Uterus (tissue), 4 donors: ENCODE data around the gene IPPK. TPM values are rescaled to one million over a fixed set of nuclear protein-coding genes. Genes with fewer than 3 reads are reported as not detected.

Experiments used
- DNase-seq, 2 donors: peaks; one replicate each; pipeline ENCODE4 v3.0.0-alpha.2; 2019 to 2020
- H3K27ac ChIP-seq, 2 donors: fragments of 200-600 bp; sonication (generic); 1 replicate in 1 of 2; 2 replicates in 1 of 2; pipeline ENCODE4 v1.5.1; 2016 to 2018
- H3K27me3 ChIP-seq, 2 donors: fragments of 200-600 bp; sonication (generic); one replicate each; pipeline ENCODE4 v1.5.1; 2018 to 2019; ENCODE audit warnings: control low read depth in 1 of 2
- H3K36me3 ChIP-seq, 2 donors: fragments of 200-600 bp; sonication (generic); one replicate each; pipeline ENCODE4 v1.5.1; 2019; ENCODE audit warnings: control low read depth in 1 of 2
- H3K4me1 ChIP-seq, 2 donors: fragments of 200-600 bp; sonication (generic); one replicate each; pipeline ENCODE4 v1.5.1; 2018 to 2019; ENCODE audit warnings: control low read depth in 1 of 2
- H3K4me3 ChIP-seq, 2 donors: fragments of 200-600 bp; sonication (generic); 1 replicate in 1 of 2; 2 replicates in 1 of 2; pipeline ENCODE4 v1.5.1; 2018 to 2019; ENCODE audit warnings: mild to moderate bottlenecking in 1 of 2
- H3K9me3 ChIP-seq, 2 donors: fragments of 200-600 bp; sonication (generic); one replicate each; pipeline ENCODE4 v1.5.1; 2019; ENCODE audit warnings: control low read depth in 1 of 2
- POLR2A ChIP-seq, 2 donors: fragments of 450-650 bp; IDR thresholded peaks; one replicate each; pipeline ENCODE4 v1.6.1; 2016; ENCODE audit warnings: antibody characterized with exemption in 2 of 2, mild to moderate bottlenecking in 1 of 2, moderate library complexity in 1 of 2
- intact Hi-C: fragments of 100-400 bp; cut with DNase I; formaldehyde crosslinking; loops from one replicate; pipeline ENCODE4 v1.15.1; 2023; ENCODE audit warnings: low total_unique reads
- total RNA-seq, 4 donors: library from RNA; depleted of rRNA in 3 of 4; stranded (reverse); fragments of >200 nt in 3 of 4; gene quantifications; one replicate each; pipeline versions ENCODE4 v1.1.0 to v1.2.4, GENCODE V29; 2014 to 2023
- TF ChIP-seq, protein P1 (sequence below), 4 experiments: fragments of 200-600 bp in 2 of 4; fragments of 450-650 bp in 2 of 4; sonication (generic) in 2 of 4; IDR thresholded peaks; one replicate each; pipeline ENCODE4 v1.5.1; 2016 to 2019; ENCODE audit warnings: antibody characterized with exemption in 4 of 4, mild to moderate bottlenecking in 2 of 4, moderate library complexity in 1 of 4
- donor health status: DM: yes; HTN: yes; CAD: no.

Gene IPPK
- total RNA-seq, 4 donors from 2014 or later: 5.9 to 13.1 (median 8.5) TPM

DNA sequence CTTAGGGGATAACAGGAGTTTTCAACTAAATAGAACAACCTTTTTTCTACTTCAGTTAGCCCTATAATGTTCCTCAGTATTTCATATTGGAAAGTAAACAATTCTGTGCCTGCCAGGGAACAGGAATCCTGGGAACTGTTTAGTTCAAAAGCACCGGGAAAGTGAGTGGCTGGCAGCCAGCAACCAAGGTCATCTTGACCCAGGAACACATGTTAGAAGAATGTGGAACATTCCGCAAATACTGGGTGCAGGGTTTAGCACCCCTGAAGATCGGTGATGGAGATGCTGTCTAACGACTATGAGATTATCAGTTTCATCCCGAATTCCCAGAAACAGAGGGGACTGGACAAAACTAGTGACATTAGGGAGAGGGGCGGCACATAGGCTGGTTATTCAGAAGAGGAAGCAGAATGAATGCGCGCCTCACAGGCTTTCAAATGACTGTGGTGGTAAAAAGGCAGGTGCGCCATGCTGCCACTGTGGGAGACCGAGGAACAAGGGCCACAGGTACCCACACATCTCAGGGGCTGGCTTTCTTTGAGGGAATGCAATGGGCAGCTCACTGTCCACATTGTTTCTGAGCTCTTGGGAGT is 51.2 kb downstream of the IPPK start:
- no peak for TF ChIP-seq POLR2A (IDR thresholded peaks at IDR 0.05)
- TF ChIP-seq, protein P1, sequence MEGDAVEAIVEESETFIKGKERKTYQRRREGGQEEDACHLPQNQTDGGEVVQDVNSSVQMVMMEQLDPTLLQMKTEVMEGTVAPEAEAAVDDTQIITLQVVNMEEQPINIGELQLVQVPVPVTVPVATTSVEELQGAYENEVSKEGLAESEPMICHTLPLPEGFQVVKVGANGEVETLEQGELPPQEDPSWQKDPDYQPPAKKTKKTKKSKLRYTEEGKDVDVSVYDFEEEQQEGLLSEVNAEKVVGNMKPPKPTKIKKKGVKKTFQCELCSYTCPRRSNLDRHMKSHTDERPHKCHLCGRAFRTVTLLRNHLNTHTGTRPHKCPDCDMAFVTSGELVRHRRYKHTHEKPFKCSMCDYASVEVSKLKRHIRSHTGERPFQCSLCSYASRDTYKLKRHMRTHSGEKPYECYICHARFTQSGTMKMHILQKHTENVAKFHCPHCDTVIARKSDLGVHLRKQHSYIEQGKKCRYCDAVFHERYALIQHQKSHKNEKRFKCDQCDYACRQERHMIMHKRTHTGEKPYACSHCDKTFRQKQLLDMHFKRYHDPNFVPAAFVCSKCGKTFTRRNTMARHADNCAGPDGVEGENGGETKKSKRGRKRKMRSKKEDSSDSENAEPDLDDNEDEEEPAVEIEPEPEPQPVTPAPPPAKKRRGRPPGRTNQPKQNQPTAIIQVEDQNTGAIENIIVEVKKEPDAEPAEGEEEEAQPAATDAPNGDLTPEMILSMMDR (IDR thresholded peaks at IDR 0.05): no peak
- no peak overlapping the region for H3K4me3 ChIP-seq
- DNase-seq: peak; percentile 60 to 75
- no peaks in the 10 kb centered on the region for H3K36me3 ChIP-seq
- H3K4me1 ChIP-seq: peaks cover 12 to 13% of the 10 kb centered on the region in 2 donors
- intact Hi-C loops: no loop called here
- no peaks in the 10 kb centered on the region for H3K27me3 ChIP-seq
- no peaks in the 10 kb centered on the region for H3K9me3 ChIP-seq
- peak overlapping the region; percentile 77 to 84 for H3K27ac ChIP-seq

GRCh38 chr9:92617951-92618510 is 51.9 kb downstream of the IPPK start:
- Histone ChIP-seq H3K36me3 (no peaks in the 10 kb centered on the region), H3K27ac (peak overlapping the region; percentile 77 to 84), H3K9me3 (no peaks in the 10 kb centered on the region), H3K4me3 (no peak overlapping the region), H3K4me1 (peaks cover 12 to 13% of the 10 kb centered on the region in 2 donors), H3K27me3 (no peaks in the 10 kb centered on the region)
- DNase-seq: peak in 1 of 2 donors; percentile 12
- TF ChIP-seq, protein P1 (IDR thresholded peaks at IDR 0.05): no peak
- TF ChIP-seq POLR2A (IDR thresholded peaks at IDR 0.05): no peak
- intact Hi-C loops: no loop called here

DNA sequence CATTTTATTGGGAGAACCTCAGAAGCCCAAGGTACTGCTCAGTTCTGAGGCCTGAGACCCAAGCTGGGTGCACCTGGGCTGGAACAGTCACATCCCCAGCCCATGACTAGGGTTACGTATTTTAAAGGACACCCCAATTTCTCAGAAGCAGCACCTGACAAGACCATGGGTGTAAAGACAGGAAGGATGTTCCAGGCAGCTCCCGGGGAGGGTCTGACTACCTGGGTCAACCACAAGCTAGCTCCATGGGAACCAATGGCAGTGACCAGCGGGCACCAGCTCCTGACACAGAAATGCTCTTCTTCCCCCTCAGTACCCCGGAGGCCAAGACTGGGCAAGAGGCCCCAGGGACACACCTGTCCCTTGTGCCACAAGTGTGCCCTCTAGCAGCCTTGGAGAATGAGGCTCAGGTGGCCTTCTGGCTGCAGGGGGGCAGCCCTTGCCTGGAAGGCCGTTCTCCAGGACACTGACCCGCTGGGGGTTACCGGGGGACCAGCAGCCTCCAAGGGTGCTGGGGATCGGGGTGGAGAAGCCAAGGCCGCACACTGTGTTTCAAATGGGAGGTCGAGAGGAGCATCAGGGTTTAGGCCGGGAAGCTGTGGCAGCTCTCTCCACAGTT is 52.6 kb downstream of the IPPK start:
- Histone ChIP-seq H3K36me3 (no peaks in the 10 kb centered on the region), H3K27ac (peak overlapping the region; percentile 77 to 84), H3K9me3 (no peaks in the 10 kb centered on the region), H3K27me3 (no peaks in the 10 kb centered on the region), H3K4me1 (peaks cover 12 to 13% of the 10 kb centered on the region in 2 donors), H3K4me3 (no peak overlapping the region)
- intact Hi-C loops: no loop called here
- TF ChIP-seq POLR2A (IDR thresholded peaks at IDR 0.05): no peak
- TF ChIP-seq, protein P1 (IDR thresholded peaks at IDR 0.05): no peak
- peak in 1 of 2 donors; percentile 23 for DNase-seq

DNA sequence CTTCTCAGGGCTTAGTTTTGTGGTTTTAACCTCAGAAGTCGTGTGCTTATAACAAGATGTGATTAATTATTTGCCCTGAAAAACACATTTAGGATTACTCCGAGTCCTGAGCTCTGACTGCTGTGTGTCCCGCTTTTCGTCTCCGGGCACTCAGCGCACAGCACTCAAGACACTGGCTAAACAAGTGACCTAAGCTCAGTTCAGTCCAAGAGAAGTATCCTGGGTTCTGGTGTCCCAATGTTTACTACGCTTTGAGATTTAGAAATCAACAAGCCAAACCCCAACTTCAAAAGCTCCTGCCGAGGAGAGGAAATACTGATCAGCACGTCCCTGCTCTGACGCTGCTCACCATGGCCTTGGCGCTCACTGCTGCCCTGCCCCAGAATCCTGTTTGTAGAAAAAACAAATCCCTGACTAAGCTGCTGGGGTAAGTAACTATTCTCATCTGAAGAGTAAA is 53.2 kb downstream of the IPPK start:
- Histone ChIP-seq H3K9me3 (no peaks in the 10 kb centered on the region), H3K4me1 (peaks cover 12 to 13% of the 10 kb centered on the region in 2 donors), H3K36me3 (no peaks in the 10 kb centered on the region), H3K27ac (peak overlapping the region; percentile 77 to 84), H3K4me3 (no peak overlapping the region), H3K27me3 (no peaks in the 10 kb centered on the region)
- intact Hi-C loops: no loop called here
- TF ChIP-seq, protein P1 (IDR thresholded peaks at IDR 0.05): no peak
- TF ChIP-seq POLR2A (IDR thresholded peaks at IDR 0.05): no peak
- DNase-seq: peak; percentile 45 to 50

DNA sequence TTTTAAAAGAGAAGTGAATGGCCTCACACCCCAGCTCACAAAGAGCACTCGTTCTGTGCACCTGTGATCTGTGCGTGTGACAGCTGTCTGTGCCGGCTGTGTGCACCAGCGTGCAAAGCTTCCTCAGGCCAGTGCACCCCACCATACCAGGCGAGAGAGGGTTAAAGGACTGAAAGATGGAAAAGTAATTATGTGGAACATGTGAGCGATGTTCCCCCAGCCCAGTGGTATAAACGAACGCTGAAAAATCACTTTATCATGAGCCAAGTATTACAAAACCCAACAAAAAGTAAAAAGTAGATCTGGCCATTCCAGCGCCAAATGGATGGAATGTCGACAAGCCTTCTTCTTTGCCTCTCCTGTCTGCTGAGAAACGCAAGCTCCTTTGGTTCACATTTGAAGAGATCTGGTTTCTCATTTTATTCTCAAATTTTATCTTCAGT is 53.7 kb downstream of the IPPK start:
- H3K4me1 ChIP-seq: peaks cover 12 to 13% of the 10 kb centered on the region in 2 donors
- no peaks in the 10 kb centered on the region for H3K36me3 ChIP-seq
- peak overlapping the region; percentile 77 to 84 for H3K27ac ChIP-seq
- no peak for TF ChIP-seq POLR2A (IDR thresholded peaks at IDR 0.05)
- TF ChIP-seq, protein P1 (IDR thresholded peaks at IDR 0.05): no peak
- no peaks in the 10 kb centered on the region for H3K9me3 ChIP-seq
- peak in 1 of 2 donors; percentile 37 for DNase-seq
- H3K27me3 ChIP-seq: no peaks in the 10 kb centered on the region
- intact Hi-C loops: no loop called here
- no peak overlapping the region for H3K4me3 ChIP-seq
